Mesendoderm (in vitro differentiated cells): ENCODE results near the gene GALR2.

Experiments used
- DNase-seq: peaks from one replicate; pipeline ENCODE4 v3.0.0; 2013
- H2AK5ac ChIP-seq: 2 replicates; pipeline ENCODE4 v1.6.1; 2013; ENCODE audit warnings: low read length, inconsistent platforms
- H2BK120ac ChIP-seq: 2 replicates; pipeline ENCODE4 v1.6.1; 2013; ENCODE audit warnings: low read depth, mild to moderate bottlenecking, low read length, moderate library complexity, mixed read lengths
- H2BK15ac ChIP-seq: replicated peaks from 2 replicates; pipeline ENCODE4 v1.6.1; 2013; ENCODE audit warnings: low read depth, mild to moderate bottlenecking, moderate library complexity
- H2BK5ac ChIP-seq: 2 replicates; pipeline ENCODE4 v1.6.1; 2013; ENCODE audit warnings: low read length, inconsistent platforms
- H3K18ac ChIP-seq: 2 replicates; pipeline ENCODE4 v1.6.1; 2013; ENCODE audit warnings: mild to moderate bottlenecking, low read length, mixed read lengths
- H3K23ac ChIP-seq: one replicate; pipeline ENCODE4 v1.6.1; 2013; ENCODE audit warnings: low read length
- H3K27ac ChIP-seq: 2 replicates; pipeline ENCODE4 v1.5.1; 2013; ENCODE audit warnings: low read depth, mild to moderate bottlenecking, inconsistent platforms, low read length, moderate library complexity
- H3K27me3 ChIP-seq: 2 replicates; pipeline ENCODE4 v1.6.1; 2013; ENCODE audit warnings: low read length, control low read depth, mild to moderate bottlenecking, inconsistent platforms; ENCODE audit not compliant: insufficient read depth, poor library complexity
- H3K36me3 ChIP-seq: 2 replicates; pipeline ENCODE4 v1.6.1; 2013; ENCODE audit warnings: low read length, inconsistent platforms; ENCODE audit not compliant: control insufficient read depth, insufficient read depth
- H3K4ac ChIP-seq: one replicate; pipeline ENCODE4 v1.6.1; 2013; ENCODE audit warnings: low read depth, mild to moderate bottlenecking, low read length, moderate library complexity
- H3K4me1 ChIP-seq: 2 replicates; pipeline ENCODE4 v1.6.1; 2013; ENCODE audit warnings: low read depth, low read length, inconsistent platforms; ENCODE audit not compliant: control insufficient read depth
- H3K4me2 ChIP-seq: 2 replicates; pipeline ENCODE4 v1.6.1; 2013; ENCODE audit warnings: low read length
- H3K4me3 ChIP-seq: 2 replicates; pipeline ENCODE4 v1.5.1; 2013; ENCODE audit warnings: mild to moderate bottlenecking, low read length
- H3K56ac ChIP-seq: one replicate; pipeline ENCODE4 v1.6.1; 2013; ENCODE audit warnings: low read length
- H3K79me1 ChIP-seq: 2 replicates; pipeline ENCODE4 v1.6.1; 2013; ENCODE audit warnings: low read length, inconsistent platforms
- H3K79me2 ChIP-seq: 2 replicates; pipeline ENCODE4 v1.6.1; 2013; ENCODE audit warnings: mild to moderate bottlenecking, low read length; ENCODE audit not compliant: control insufficient read depth, insufficient read depth
- H3K9ac ChIP-seq: 2 replicates; pipeline ENCODE4 v1.6.1; 2013; ENCODE audit warnings: low read length, inconsistent platforms
- H4K5ac ChIP-seq: one replicate; pipeline ENCODE4 v1.6.1; 2013; ENCODE audit warnings: low read length
- H4K8ac ChIP-seq: one replicate; pipeline ENCODE4 v1.6.1; 2013; ENCODE audit warnings: low read depth, mild to moderate bottlenecking, control low read depth, low read length, moderate library complexity
- WGBS: extraction: QIAGEN DNeasy Blood & Tissue Kit; methylation state at CpG from one replicate; pipeline ENCODE4 v1.1.7; 2013; ENCODE audit warnings: low lambda C conversion rate, missing lambda C conversion rate; ENCODE audit not compliant: insufficient coverage; ENCODE audit errors: extremely low coverage; 5-methylcytosine and 5-hydroxymethylcytosine counted together

Gene GALR2

GRCh38 chr17:76048711-76049110, 25.9 kb upstream of the GALR2 start:
- Histone ChIP-seq H3K79me1 (peaks cover 1% of the 10 kb centered on the region), H2BK5ac (no peak overlapping the region), H3K4ac (no peak overlapping the region), H3K9ac (no peak overlapping the region), H3K56ac (no peak overlapping the region), H3K4me2 (no peak overlapping the region), H2AK5ac (no peak overlapping the region), H2BK15ac (no peak overlapping the region), H3K36me3 (peaks cover 22% of the 10 kb centered on the region), H3K4me3 (no peak overlapping the region), H3K4me1 (no peaks in the 10 kb centered on the region), H4K8ac (no peak overlapping the region), H3K27ac (no peak overlapping the region), H3K79me2 (no peaks in the 10 kb centered on the region), H2BK120ac (no peak overlapping the region), H4K5ac (no peak overlapping the region), H3K23ac (no peak overlapping the region), H3K18ac (no peak overlapping the region), H3K27me3 (no peaks in the 10 kb centered on the region)
- DNase-seq, result peak; percentile 82
- no CpG with 5 or more reads among the region's 9 CpGs for WGBS

- Histone ChIP-seq H2BK120ac (no peak overlapping the region), H2AK5ac (no peak overlapping the region), H3K18ac (no peak overlapping the region), H2BK15ac (no peak overlapping the region), H3K4me2 (no peak overlapping the region), H2BK5ac (no peak overlapping the region), H3K79me1 (peaks cover 1% of the 10 kb centered on the region), H3K4me1 (no peaks in the 10 kb centered on the region), H3K23ac (no peak overlapping the region), H3K4ac (no peak overlapping the region), H3K9ac (no peak overlapping the region), H3K56ac (no peak overlapping the region), H4K8ac (no peak overlapping the region), H3K27ac (no peak overlapping the region), H4K5ac (no peak overlapping the region), H3K27me3 (no peaks in the 10 kb centered on the region), H3K4me3 (no peak overlapping the region), H3K79me2 (no peaks in the 10 kb centered on the region), H3K36me3 (peaks cover 21% of the 10 kb centered on the region)
- no peak for DNase-seq
- WGBS, result no CpG with 5 or more reads among the region's 3 CpGs
Measured at GRCh38 chr17:76049239-76049638, 25.3 kb upstream of the GALR2 start.

- no peak overlapping the region for H4K8ac ChIP-seq
- H3K18ac ChIP-seq, result no peak overlapping the region
- no peak overlapping the region for H2BK5ac ChIP-seq
- peaks cover 1% of the 10 kb centered on the region for H3K79me1 ChIP-seq
- no peak overlapping the region for H2BK120ac ChIP-seq
- DNase-seq, result no peak
- peaks cover 18% of the 10 kb centered on the region for H3K36me3 ChIP-seq
- H3K23ac ChIP-seq, result no peak overlapping the region
- H4K5ac ChIP-seq, result no peak overlapping the region
- no peak overlapping the region for H3K4ac ChIP-seq
- H3K27me3 ChIP-seq, result no peaks in the 10 kb centered on the region
- no peak overlapping the region for H3K4me2 ChIP-seq
- H3K4me1 ChIP-seq, result no peaks in the 10 kb centered on the region
- no peak overlapping the region for H3K27ac ChIP-seq
- no peak overlapping the region for H3K56ac ChIP-seq
- no peak overlapping the region for H2BK15ac ChIP-seq
- no peak overlapping the region for H3K4me3 ChIP-seq
- H3K9ac ChIP-seq, result no peak overlapping the region
- no peaks in the 10 kb centered on the region for H3K79me2 ChIP-seq
- no peak overlapping the region for H2AK5ac ChIP-seq
- WGBS, result no CpG with 5 or more reads among the region's 15 CpGs
Measured at GRCh38 chr17:76049836-76050537, 24.6 kb upstream of the GALR2 start.

GRCh38 chr17:76050538-76051467, 23.8 kb upstream of the GALR2 start:
- no peaks in the 10 kb centered on the region for H3K4me1 ChIP-seq

DNA sequence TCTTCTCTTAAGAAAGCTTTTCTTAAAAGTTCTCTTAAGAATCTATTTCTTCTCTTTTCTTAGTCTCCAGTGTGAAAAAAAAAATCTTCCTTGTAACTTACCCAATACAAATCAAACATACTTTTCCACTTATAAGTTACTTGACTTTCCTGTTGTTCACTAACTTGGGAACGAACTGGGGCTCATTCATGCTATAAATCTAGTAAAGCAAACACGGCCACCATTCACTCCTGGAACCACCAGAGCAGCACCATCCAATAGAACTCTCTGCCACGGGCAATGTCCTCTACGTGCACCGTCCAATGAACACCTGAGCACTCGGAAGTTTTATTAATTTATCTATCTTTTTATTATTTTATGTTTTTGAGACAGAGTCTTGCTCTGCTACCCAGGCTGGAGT, 23.0 kb upstream of the GALR2 start:
- Histone ChIP-seq H3K27ac (no peak overlapping the region), H3K79me2 (no peaks in the 10 kb centered on the region), H3K18ac (no peak overlapping the region), H3K56ac (no peak overlapping the region), H2BK15ac (no peak overlapping the region), H4K5ac (no peak overlapping the region), H2BK5ac (no peak overlapping the region), H3K79me1 (peaks cover 1% of the 10 kb centered on the region), H3K9ac (no peak overlapping the region), H2AK5ac (no peak overlapping the region), H3K4me3 (no peak overlapping the region), H3K4ac (no peak overlapping the region), H3K36me3 (peaks cover 18% of the 10 kb centered on the region), H3K23ac (no peak overlapping the region), H4K8ac (no peak overlapping the region), H2BK120ac (no peak overlapping the region), H3K4me2 (no peak overlapping the region), H3K27me3 (no peaks in the 10 kb centered on the region), H3K4me1 (no peaks in the 10 kb centered on the region)
- DNase-seq, result no peak
- WGBS, result no CpG with 5 or more reads among the region's 6 CpGs

More at GRCh38 chr17:76050538-76051467, 23.8 kb upstream of the GALR2 start:
- H3K4me2 ChIP-seq, result no peak overlapping the region
- no peak overlapping the region for H3K18ac ChIP-seq
- H3K79me2 ChIP-seq, result no peaks in the 10 kb centered on the region
- H3K79me1 ChIP-seq, result peaks cover 1% of the 10 kb centered on the region
- DNase-seq, result no peak
- no peak overlapping the region for H2BK120ac ChIP-seq
- no peak overlapping the region for H3K9ac ChIP-seq
- no peak overlapping the region for H3K4me3 ChIP-seq
- no peak overlapping the region for H3K4ac ChIP-seq
- WGBS, result 100% methylated on average over 2 of the region's 11 CpGs
- no peak overlapping the region for H4K5ac ChIP-seq
- H3K27me3 ChIP-seq, result no peaks in the 10 kb centered on the region
- no peak overlapping the region for H2BK5ac ChIP-seq
- H3K27ac ChIP-seq, result no peak overlapping the region
- H3K36me3 ChIP-seq, result peaks cover 18% of the 10 kb centered on the region
- no peak overlapping the region for H4K8ac ChIP-seq
- H2BK15ac ChIP-seq, result no peak overlapping the region
- H2AK5ac ChIP-seq, result no peak overlapping the region
- H3K23ac ChIP-seq, result no peak overlapping the region
- no peak overlapping the region for H3K56ac ChIP-seq
